Measurements from ENCODE around the gene ARRB1.

DNA sequence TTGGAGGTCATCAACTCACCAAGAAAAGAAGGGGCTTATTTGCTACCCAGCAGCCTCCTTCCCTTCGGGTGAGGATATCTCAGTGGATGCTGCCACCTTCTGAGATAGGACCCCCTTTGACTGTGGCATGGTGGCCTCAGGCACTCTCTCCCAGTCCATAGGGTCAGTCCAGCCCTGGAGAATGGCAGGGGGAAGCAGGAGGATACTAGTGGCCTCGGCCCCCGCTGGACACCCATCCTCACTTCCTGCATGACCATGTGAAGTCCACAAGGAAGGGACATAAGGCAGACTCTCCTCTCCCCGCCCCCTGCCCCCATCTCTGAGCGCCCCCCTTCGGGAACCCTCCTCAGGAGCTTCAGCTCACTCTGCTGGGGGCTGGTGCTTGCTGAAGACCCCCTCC, 86.5 kb downstream of the ARRB1 start:
- TF ChIP-seq, protein P1, sequence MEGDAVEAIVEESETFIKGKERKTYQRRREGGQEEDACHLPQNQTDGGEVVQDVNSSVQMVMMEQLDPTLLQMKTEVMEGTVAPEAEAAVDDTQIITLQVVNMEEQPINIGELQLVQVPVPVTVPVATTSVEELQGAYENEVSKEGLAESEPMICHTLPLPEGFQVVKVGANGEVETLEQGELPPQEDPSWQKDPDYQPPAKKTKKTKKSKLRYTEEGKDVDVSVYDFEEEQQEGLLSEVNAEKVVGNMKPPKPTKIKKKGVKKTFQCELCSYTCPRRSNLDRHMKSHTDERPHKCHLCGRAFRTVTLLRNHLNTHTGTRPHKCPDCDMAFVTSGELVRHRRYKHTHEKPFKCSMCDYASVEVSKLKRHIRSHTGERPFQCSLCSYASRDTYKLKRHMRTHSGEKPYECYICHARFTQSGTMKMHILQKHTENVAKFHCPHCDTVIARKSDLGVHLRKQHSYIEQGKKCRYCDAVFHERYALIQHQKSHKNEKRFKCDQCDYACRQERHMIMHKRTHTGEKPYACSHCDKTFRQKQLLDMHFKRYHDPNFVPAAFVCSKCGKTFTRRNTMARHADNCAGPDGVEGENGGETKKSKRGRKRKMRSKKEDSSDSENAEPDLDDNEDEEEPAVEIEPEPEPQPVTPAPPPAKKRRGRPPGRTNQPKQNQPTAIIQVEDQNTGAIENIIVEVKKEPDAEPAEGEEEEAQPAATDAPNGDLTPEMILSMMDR (IDR thresholded peaks at IDR 0.05): no peak
- TF ChIP-seq POLR2A (IDR thresholded peaks at IDR 0.05; ENCODE audit: low read depth): no peak
- no peak for TF ChIP-seq EP300 (IDR thresholded peaks at IDR 0.05)
